Effector memory CD8-positive, alpha-beta T cell (primary cell): Measurements from ENCODE around the gene CDHR2.
"Not testable (repeated sequence)": the region's sequence is repeated elsewhere in the genome, so short reads cannot be mapped to it uniquely, and the experiment has no call there.

Experiments
- ATAC-seq: fragments of 150-1000 bp; cut with Tn5 transposase; replicated peaks from 2 replicates; pipeline ENCODE4 v1.10.0; 2021; ENCODE audit warnings: mild to moderate bottlenecking, moderate library complexity
- DNase-seq, 3 experiments: peaks; one replicate each; pipeline ENCODE4 v3.0.0; 2021
- H3K27ac Mint-ChIP-seq, 2 donors: one replicate each; pipeline ENCODE4 v1.8.0; 2022; ENCODE audit warnings: mild to moderate bottlenecking in 2 of 2, mixed read lengths in 2 of 2, moderate library complexity in 2 of 2
- H3K27me3 Mint-ChIP-seq, 2 donors: one replicate each; pipeline ENCODE4 v1.8.0; 2022; ENCODE audit warnings: mixed read lengths in 2 of 2
- H3K36me3 Mint-ChIP-seq: one replicate; pipeline ENCODE4 v1.8.0; 2022; ENCODE audit warnings: mild to moderate bottlenecking, moderate library complexity, mixed read lengths; ENCODE audit not compliant: insufficient read depth
- H3K4me1 Mint-ChIP-seq, 2 donors: one replicate each; pipeline ENCODE4 v1.8.0; 2022; ENCODE audit warnings: low read depth in 2 of 2, mixed read lengths in 2 of 2
- H3K4me3 Mint-ChIP-seq, 2 donors: one replicate each; pipeline ENCODE4 v1.8.0; 2022; ENCODE audit warnings: mild to moderate bottlenecking in 2 of 2, mixed read lengths in 2 of 2, moderate library complexity in 2 of 2
- H3K9me3 Mint-ChIP-seq, 2 donors: one replicate each; pipeline ENCODE4 v1.8.0; 2022; ENCODE audit warnings: mixed read lengths in 2 of 2

CDHR2 gene

DNA sequence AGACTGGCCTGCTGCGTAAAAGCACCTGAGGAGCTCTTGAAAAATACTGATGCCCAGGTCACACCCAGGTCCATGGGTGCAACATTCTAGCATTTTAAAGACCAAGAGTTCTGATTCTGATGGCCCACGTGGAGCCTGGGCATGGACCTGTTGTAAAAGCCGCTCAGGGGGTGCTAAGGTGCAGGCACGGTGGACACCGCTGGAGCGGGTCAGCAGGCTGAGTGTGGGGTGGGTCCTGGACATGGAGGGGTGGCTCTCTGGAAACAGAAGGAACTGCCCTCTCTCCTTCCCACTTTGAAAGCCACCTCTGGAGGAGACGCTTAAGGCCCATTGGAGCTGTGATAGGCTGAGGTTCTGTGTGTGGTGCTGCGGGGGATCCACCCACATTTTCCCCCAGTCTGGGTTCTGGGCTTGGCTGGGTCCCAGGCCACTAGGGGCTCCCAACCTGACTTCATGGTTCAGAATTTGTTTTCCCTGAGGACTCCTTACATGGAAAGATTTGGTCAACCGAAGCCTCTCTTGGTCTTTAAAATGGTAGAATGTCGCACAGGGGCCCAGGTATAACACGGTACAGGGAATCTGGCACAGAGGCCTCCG lies 44.2 kb downstream of the CDHR2 start:
- DNase-seq (no peak), ATAC-seq (no peak)
- Mint-ChIP-seq H3K9me3 (no peaks in the 10 kb centered on the region), H3K4me3 (no peak overlapping the region), H3K4me1 (peaks cover 7 to 8% of the 10 kb centered on the region in 2 donors), H3K27me3 (no peaks in the 10 kb centered on the region), H3K27ac (no peak overlapping the region), H3K36me3 (peaks cover 6% of the 10 kb centered on the region)

DNA sequence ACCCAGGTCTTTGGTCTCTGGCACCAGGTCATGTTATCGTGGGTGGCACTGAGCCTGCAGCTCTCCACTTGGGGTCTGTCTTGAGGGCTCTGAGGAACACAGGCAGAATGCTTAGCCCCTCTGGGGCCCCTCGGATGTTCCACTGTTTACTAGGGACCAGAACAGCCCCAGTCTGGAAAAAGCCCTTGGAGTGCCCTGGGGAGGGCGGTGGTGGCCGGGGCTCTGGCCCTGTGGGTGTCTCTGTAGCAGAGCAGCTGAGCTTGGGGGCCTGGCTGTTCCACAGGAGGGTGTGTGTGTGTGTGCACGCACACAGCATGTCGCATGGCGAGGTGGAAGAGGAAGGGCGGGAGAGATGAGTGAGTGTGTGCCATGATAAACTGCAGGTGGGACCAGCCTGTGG lies 45.4 kb downstream of the CDHR2 start:
- H3K27me3 Mint-ChIP-seq: no peaks in the 10 kb centered on the region
- ATAC-seq (no peak), DNase-seq (no peak)
- no peaks in the 10 kb centered on the region for H3K9me3 Mint-ChIP-seq
- H3K4me3 Mint-ChIP-seq: peak overlapping the region in 1 of 2 donors; percentile 35
- H3K36me3 Mint-ChIP-seq: peaks cover 6% of the 10 kb centered on the region
- peaks cover 7 to 8% of the 10 kb centered on the region in 2 donors for H3K4me1 Mint-ChIP-seq
- H3K27ac Mint-ChIP-seq: no peak overlapping the region

DNA sequence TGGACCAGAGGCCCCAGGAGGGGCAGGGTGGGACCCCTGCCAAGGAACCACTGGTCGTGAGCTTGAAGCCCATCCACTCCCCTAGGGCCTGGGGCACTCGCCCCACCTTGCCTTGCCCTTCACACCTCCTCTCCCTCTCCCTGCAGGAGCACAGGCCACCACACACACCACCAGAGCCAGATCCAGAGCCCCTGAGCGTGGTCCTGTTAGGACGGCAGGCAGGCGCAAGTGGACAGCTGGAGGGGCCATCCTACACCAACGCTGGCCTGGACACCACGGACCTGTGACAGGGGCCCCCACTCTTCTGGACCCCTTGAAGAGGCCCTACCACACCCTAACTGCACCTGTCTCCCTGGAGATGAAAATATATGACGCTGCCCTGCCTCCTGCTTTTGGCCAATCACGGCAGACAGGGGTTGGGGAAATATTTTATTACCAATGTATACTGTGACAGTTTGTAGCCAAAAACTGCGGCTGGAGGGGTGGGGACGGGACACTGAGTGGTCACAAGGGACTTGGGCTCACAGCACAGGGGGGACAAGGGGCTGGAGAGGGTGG lies 46.3 kb downstream of the CDHR2 start:
- no peak for ATAC-seq
- peaks cover 7 to 8% of the 10 kb centered on the region in 2 donors for H3K4me1 Mint-ChIP-seq

DNA sequence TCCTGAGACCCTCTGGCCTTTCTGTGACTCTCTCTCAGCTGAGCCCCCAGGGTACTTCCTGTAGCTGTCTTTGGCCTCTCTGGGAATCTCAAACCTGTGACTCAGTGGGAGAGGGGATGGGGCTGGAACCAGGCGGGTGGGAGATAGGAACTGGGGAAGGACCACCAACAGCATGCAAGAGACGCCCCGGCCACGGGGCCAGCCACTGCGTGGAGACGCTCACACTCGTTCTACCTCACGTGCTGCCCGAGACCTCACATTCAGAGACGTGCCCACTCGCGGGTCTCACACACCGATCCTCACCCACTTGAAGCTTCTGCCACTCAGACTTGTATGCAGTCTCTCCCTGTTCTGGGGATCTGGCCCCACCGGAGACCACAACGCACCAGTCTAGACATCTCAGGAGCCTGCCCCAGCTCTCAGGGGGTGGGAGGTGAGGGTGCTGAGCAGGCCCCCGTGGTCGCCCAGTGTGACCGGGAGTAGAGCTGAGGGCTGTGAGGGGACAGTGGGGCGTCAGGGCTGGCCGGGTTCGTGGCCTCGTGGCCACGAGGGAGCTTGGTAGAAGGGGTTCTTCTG lies 47.0 kb downstream of the CDHR2 start:
- DNase-seq: no peak
- H3K27me3 Mint-ChIP-seq: no peaks in the 10 kb centered on the region
- no peak for ATAC-seq

More for the DNA sequence above, 46.3 kb downstream of the CDHR2 start:
- Mint-ChIP-seq H3K36me3 (peaks cover 6% of the 10 kb centered on the region), H3K9me3 (no peaks in the 10 kb centered on the region), H3K4me3 (peak overlapping the region in 1 of 2 donors; percentile 76), H3K27ac (no peak overlapping the region), H3K27me3 (no peaks in the 10 kb centered on the region)
- DNase-seq: no peak

DNA sequence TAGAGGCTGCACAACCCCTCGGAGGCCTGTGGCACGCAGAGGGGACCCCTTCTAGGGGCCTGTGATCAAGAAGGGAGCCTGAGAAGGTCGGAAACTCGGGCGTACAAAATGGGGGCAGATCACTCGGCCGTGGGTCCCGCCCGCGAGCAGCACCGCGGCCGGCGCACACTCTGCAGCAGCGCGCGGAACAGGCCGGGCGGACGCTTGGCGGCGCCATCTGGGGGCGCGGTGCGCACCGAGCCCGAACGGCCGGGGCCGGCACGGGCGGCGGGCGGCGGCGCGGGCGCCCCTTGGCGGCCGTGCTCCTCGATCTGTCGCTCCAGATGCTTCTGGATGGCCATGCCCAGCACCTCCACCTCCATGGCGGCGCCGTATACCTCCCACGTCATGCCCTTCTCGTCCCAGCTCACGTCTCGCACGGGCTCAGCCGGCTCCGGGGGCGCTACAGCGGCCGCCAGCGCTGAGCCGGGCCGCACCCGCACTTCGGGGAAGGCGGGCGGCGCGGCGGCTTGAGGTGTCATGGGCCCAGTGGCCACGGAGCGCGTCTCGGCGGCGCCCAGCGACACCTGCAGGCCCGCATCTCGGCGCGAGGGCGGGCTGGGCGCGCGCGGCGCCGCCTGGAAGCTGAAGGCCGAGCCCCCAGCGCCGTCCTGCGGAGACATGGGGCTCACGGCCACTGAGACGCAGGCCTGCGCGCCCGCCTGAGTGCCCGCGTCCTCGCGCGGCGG lies 47.7 kb downstream of the CDHR2 start:
- DNase-seq: peak; percentile 41 to 55 (median 55)
- Mint-ChIP-seq H3K4me3 (peak overlapping the region; percentile 76), H3K36me3 (peaks cover 6% of the 10 kb centered on the region), H3K9me3 (no peaks in the 10 kb centered on the region), H3K27ac (no peak overlapping the region), H3K27me3 (no peaks in the 10 kb centered on the region), H3K4me1 (peaks cover 7 to 8% of the 10 kb centered on the region in 2 donors)
- peak; percentile 85 for ATAC-seq

More for the DNA sequence above, 47.0 kb downstream of the CDHR2 start:
- Mint-ChIP-seq H3K27ac (no peak overlapping the region), H3K36me3 (peaks cover 6% of the 10 kb centered on the region), H3K4me3 (peak overlapping the region; percentile 76), H3K9me3 (no peaks in the 10 kb centered on the region), H3K4me1 (peaks cover 7 to 8% of the 10 kb centered on the region in 2 donors)

DNA sequence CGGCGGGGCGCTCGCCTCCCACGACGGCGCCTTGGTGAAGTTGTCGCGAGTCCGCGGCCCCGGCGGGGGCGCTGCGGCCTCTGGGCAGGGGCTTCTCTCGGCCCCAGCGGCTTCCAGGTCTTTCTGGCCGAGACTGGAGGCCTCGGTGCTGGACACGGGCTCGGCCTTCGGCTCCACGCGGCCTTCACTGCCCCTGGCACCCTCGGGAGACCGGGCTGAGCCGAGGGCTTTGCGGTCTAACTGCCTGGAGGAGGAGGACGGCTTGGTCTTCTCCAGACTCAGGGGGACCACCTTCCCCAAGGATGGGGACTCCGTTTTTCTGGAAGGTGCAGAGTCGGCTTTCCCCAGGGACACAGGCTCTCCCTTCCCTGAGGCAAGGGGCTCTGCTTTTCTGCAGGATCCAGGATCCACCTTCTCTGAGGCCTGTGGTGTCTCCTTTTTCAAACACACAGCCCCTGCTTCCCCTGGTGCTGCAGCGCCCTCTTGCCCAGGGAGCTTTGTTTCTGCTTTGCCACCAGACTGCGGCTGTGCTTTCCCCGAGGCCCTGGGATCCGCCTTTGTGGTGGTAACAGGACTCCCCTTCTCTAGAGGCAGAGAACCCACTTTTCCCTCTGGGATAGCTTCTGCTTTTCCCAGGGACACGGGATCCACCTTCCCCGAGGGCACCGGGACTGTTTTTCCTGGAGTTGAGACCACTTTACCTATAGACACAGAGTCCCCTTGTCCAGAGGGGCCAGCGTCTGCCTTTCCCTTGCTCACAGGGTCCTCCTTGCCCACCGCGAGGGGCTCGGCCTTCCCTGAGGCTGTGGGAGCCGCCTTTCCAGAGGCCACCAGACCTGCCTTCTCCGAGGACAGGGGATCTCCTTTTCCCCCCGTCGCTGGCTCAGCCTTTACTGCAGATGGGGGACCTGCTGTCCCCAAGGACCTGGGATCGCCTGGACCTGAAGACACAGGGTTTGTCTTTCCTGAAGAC lies 48.6 kb downstream of the CDHR2 start:
- DNase-seq (no peak), ATAC-seq (no peak)
- Mint-ChIP-seq H3K4me3 (peak overlapping the region; percentile 54 to 64), H3K27me3 (no peaks in the 10 kb centered on the region), H3K4me1 (peaks cover 7 to 8% of the 10 kb centered on the region in 2 donors), H3K36me3 (peaks cover 6% of the 10 kb centered on the region), H3K9me3 (no peaks in the 10 kb centered on the region), H3K27ac (no peak overlapping the region)

DNA sequence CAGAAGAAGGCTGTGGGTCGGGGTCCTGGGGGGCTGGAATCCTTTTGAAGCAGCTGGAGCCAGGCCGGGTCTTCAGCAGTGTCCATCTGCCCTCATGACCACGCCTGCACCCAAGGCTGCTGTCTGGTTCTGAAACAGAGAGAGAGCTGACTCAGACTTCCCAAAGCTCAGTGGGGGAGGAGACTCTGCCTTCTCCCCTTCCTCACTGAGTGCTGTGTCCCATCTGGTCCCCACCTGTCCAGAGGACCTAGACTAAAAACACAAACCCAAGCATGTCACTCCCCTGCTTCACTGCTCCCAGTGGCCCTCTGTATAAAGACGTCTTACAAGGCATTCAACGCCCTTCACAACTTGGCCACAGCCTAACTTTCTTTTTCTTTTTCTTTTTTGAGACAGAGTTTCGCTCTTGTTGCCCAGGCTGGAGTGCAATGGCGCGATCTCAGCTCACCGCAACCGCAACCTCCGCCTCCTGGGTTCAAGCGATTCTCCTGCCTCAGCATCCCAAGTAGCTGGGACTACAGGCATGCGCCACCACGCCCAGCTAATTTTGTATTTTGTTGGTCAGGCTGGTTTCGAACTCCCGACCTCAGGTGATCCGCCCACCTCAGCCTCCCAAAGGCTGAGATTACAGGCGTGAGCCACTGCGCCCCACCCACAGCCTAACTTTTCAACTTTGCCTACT lies 50.7 kb downstream of the CDHR2 start:
- H3K27ac Mint-ChIP-seq, H3K27me3 Mint-ChIP-seq, H3K9me3 Mint-ChIP-seq, ATAC-seq, H3K4me3 Mint-ChIP-seq, DNase-seq, H3K36me3 Mint-ChIP-seq, H3K4me1 Mint-ChIP-seq: not testable (repeated sequence)

DNA sequence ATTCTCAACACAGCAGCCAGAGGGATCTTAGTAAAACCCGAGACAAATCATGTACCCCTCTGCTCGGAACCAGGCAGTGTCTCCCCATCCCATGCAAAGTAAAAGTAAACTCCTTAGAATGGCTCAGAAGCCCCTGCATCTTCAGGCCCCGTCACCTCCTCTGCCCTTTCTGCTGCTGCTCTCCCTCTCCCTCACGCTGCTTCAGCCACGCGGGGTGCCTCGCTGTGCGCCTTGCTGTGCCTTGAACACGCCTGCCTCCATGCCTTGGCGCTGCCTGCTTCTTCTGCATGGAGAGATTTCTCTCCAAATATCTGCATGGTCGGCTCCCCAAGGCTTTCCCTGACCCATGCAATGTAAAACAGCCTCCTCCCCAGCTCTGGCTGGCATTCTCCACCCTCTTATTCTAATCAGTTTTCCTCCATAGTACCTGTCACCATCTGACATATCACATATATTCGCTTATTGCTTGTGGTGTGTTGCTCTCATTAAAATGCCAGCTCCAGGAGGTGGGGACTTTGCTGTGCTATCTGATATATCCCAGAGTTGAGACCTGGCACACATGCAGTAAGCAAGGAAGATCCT lies 52.9 kb downstream of the CDHR2 start:
- Mint-ChIP-seq H3K27me3 (no peaks in the 10 kb centered on the region), H3K9me3 (no peaks in the 10 kb centered on the region), H3K36me3 (peaks cover 2% of the 10 kb centered on the region), H3K4me3 (no peak overlapping the region), H3K4me1 (no peaks in the 10 kb centered on the region), H3K27ac (no peak overlapping the region)
- DNase-seq (no peak), ATAC-seq (no peak)

DNA sequence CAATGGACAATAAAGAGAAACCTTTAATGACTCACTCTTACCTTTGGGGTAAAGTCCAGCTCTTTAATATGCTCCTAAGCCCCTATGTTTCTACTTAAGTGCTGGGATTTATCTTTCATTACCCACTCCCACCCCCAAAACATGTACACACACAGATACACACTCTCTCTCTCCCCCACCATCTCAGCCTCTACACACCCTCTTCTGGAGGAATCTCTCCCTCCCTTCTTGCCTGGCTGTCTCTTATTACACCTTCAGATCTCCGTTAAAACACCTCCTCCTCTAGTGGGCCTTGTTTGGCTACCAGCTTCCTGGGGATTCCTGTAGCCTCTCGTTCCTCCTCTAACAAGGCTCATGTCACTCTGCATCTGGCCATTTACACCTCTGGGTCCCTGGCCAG lies 53.9 kb downstream of the CDHR2 start:
- H3K4me1 Mint-ChIP-seq: no peaks in the 10 kb centered on the region
- H3K4me3 Mint-ChIP-seq: no peak overlapping the region
- peaks cover 8% of the 10 kb centered on the region for H3K36me3 Mint-ChIP-seq
- ATAC-seq: no peak
- H3K9me3 Mint-ChIP-seq: no peaks in the 10 kb centered on the region
- no peak for DNase-seq
- no peak overlapping the region for H3K27ac Mint-ChIP-seq
- no peaks in the 10 kb centered on the region for H3K27me3 Mint-ChIP-seq

DNA sequence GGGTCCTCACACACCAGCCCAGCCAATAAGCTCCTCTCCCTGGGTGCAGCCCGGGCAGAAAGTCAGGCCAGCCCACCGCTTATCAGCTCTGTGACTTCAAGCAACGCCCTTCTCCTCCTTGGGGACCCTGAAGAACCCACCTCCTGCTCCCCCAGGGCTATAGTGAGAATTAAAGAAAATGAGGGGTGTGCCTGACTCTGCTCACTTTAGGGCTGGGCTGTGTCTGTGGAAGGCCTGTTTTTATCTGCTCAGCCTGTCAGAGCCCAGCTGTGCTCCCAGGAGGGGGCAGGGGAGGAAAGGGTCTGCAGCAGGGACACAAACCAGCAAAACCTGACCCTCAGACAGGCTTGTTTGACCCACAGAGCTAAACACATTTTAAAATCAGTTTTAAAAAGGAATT lies 56.9 kb downstream of the CDHR2 start:
- H3K27ac Mint-ChIP-seq: no peak overlapping the region
- no peak overlapping the region for H3K4me3 Mint-ChIP-seq
- no peak for DNase-seq
- peaks cover 8% of the 10 kb centered on the region in 2 donors for H3K4me1 Mint-ChIP-seq
- H3K9me3 Mint-ChIP-seq: no peaks in the 10 kb centered on the region
- H3K36me3 Mint-ChIP-seq: peaks cover 21% of the 10 kb centered on the region
- peaks cover 0 to 7% of the 10 kb centered on the region in 2 donors for H3K27me3 Mint-ChIP-seq
- ATAC-seq: no peak

DNA sequence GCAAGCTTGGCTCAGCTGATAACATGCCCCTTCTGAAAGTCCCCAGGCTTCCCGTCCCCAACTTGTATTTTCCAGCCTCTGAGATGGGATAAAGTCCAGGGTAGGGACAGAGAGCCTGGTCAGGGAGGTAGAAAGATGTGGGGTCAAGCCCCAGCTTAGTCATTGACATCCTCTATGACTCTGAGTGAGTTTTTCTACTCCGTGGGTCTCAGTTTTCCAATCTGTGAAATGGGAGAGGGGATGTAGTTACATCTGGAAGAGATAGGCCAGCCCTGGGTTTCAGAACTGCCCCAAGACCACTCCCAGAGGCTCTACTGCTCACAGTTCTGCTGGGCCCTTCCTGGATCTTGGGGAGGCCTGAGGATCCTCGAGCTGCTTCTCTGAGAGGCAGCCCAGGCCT lies 57.7 kb downstream of the CDHR2 start:
- Mint-ChIP-seq H3K36me3 (peaks cover 21% of the 10 kb centered on the region), H3K4me3 (no peak overlapping the region), H3K27me3 (peaks cover 8 to 13% of the 10 kb centered on the region in 2 donors), H3K27ac (no peak overlapping the region), H3K9me3 (no peaks in the 10 kb centered on the region), H3K4me1 (peaks cover 10 to 13% of the 10 kb centered on the region in 2 donors)
- no peak for DNase-seq
- ATAC-seq: no peak

DNA sequence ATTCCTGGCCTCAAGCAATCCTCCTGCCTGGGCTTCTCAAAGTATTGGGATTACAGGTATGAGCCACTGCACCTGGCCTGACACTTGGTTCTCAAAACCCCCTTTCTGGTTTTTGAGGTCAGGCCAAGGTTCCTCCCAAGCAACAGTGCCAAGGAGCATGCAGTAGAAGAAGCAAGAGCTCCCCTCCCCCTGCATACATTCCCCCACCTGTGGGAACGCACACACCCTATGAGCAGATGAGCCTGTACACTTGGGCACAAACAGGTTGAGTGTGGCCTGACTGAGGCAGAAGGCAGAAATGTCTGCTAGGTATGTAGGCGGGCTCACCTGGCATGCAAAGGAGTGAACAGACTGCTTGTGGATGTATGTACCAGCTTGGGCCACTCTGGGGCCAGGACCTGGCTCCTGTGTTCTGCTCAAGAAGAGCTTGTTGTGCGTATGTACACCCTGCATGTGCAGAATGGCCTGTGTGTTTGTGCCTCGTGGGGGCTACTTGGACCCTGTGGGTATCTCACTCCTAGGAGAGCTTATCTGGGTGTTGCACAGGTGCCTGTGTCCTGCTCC lies 59.1 kb downstream of the CDHR2 start:
- H3K36me3 Mint-ChIP-seq: peaks cover 21% of the 10 kb centered on the region
- H3K4me3 Mint-ChIP-seq: peak overlapping the region; percentile 82 to 91

More for the DNA sequence above, 59.1 kb downstream of the CDHR2 start:
- no peak for DNase-seq
- H3K27ac Mint-ChIP-seq: no peak overlapping the region
- H3K9me3 Mint-ChIP-seq: no peaks in the 10 kb centered on the region
- ATAC-seq: no peak
- peaks cover 20 to 22% of the 10 kb centered on the region in 2 donors for H3K27me3 Mint-ChIP-seq
- peaks cover 10 to 13% of the 10 kb centered on the region in 2 donors for H3K4me1 Mint-ChIP-seq
